Thyroid gland (tissue), 4 donors: ENCODE results near the gene CCDC85C. TPM values are rescaled to one million over a fixed set of nuclear protein-coding genes. Genes with fewer than 3 reads are reported as not detected.

ENCODE experiments used
- DNase-seq, 2 donors: peaks; one replicate each; pipeline ENCODE4 v3.0.0-alpha.2; 2019
- H3K27ac ChIP-seq, 3 donors: fragments of 200-600 bp; sonication (generic); 1 replicate in 2 of 3; 2 replicates in 1 of 3; pipeline ENCODE4 v1.5.1; 2016 to 2019; ENCODE audit warnings: mild to moderate bottlenecking in 1 of 3, moderate library complexity in 1 of 3
- H3K27me3 ChIP-seq: fragments of 200-600 bp; sonication (generic); one replicate; pipeline ENCODE4 v1.5.1; 2019
- H3K36me3 ChIP-seq, 2 donors: fragments of 200-600 bp; sonication (generic); one replicate each; pipeline ENCODE4 v1.5.1; 2016 to 2019
- H3K4me1 ChIP-seq, 2 donors: fragments of 200-600 bp; sonication (generic); one replicate each; pipeline ENCODE4 v1.5.1; 2017 to 2019
- H3K4me3 ChIP-seq, 3 donors: fragments of 200-600 bp; sonication (generic); replicated peaks in 1 of 3; 1 replicate in 2 of 3; 2 replicates in 1 of 3; pipeline ENCODE4 v1.5.1; 2016; ENCODE audit warnings: mild to moderate bottlenecking in 1 of 3
- H3K9me3 ChIP-seq: fragments of 200-600 bp; sonication (generic); one replicate; pipeline ENCODE4 v1.5.1; 2017
- POLR2A ChIP-seq, 2 donors: fragments of 450-650 bp; IDR thresholded peaks; one replicate each; pipeline ENCODE4 v1.6.1; 2017; ENCODE audit warnings: antibody characterized with exemption in 2 of 2, mild to moderate bottlenecking in 2 of 2, moderate library complexity in 1 of 2
- WGBS, 2 donors: methylation state at CpG; one replicate each; pipeline ENCODE4 v1.1.5; 2017; 5-methylcytosine and 5-hydroxymethylcytosine counted together
- intact Hi-C: fragments of 100-400 bp; cut with DNase I; formaldehyde crosslinking; loops from one replicate; pipeline ENCODE4 v1.15.1; 2023
- small RNA-seq: library from RNA; depleted of rRNA; stranded (forward); fragments of <200 nt; gene quantifications from one replicate; pipeline ENCODE3, GENCODE V24; 2016
- total RNA-seq, 4 donors: library from RNA; depleted of rRNA; stranded (reverse); fragments of >200 nt; gene quantifications; one replicate each; pipeline ENCODE4 v1.2.3, GENCODE V29; 2016
- TF ChIP-seq, protein P1 (sequence below), 6 experiments: fragments of 200-600 bp in 3 of 6; fragments of 450-650 bp in 3 of 6; sonication (generic) in 3 of 6; IDR thresholded peaks; one replicate each; pipeline ENCODE4 v1.5.1; 2016 to 2019; ENCODE audit warnings: antibody characterized with exemption in 6 of 6, mild to moderate bottlenecking in 2 of 6, inconsistent platforms in 1 of 6, moderate library complexity in 1 of 6

CCDC85C gene
- total RNA-seq, 4 donors from 2014 or later, result 8.6 to 28.3 (median 17.3) TPM

DNA sequence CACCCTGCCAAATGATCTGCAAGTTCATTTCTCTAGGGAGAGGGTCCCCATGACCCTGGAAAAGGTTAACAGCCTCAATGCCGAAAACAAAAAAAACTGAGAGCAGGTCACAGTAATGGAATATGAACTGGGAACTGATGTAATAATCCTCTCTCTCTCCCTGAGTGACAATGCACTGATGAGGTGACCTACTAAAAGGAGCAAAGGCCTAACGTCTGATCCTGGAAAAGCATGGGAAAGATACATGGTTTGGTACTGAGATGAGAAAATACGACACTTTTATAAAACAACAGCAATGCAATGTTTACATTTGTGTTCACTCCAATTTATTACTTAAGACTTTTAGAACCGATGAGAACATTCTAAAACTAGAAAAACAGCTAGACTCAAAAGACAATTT lies 151.0 kb downstream of the CCDC85C start:
- Histone ChIP-seq H3K4me1 (no peaks in the 10 kb centered on the region), H3K4me3 (no peak overlapping the region), H3K27me3 (no peaks in the 10 kb centered on the region), H3K9me3 (no peaks in the 10 kb centered on the region), H3K27ac (no peak overlapping the region), H3K36me3 (peaks cover 24 to 25% of the 10 kb centered on the region in 2 donors)
- no peak for DNase-seq
- 90 to 91% methylated on average over 4 of the region's 4 CpGs for whole genome bisulfite sequencing, 2 donors
- intact Hi-C loops, result no loop called here
- TF ChIP-seq POLR2A (IDR thresholded peaks at IDR 0.05), result no peak
- TF ChIP-seq, protein P1, sequence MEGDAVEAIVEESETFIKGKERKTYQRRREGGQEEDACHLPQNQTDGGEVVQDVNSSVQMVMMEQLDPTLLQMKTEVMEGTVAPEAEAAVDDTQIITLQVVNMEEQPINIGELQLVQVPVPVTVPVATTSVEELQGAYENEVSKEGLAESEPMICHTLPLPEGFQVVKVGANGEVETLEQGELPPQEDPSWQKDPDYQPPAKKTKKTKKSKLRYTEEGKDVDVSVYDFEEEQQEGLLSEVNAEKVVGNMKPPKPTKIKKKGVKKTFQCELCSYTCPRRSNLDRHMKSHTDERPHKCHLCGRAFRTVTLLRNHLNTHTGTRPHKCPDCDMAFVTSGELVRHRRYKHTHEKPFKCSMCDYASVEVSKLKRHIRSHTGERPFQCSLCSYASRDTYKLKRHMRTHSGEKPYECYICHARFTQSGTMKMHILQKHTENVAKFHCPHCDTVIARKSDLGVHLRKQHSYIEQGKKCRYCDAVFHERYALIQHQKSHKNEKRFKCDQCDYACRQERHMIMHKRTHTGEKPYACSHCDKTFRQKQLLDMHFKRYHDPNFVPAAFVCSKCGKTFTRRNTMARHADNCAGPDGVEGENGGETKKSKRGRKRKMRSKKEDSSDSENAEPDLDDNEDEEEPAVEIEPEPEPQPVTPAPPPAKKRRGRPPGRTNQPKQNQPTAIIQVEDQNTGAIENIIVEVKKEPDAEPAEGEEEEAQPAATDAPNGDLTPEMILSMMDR (IDR thresholded peaks at IDR 0.05), result no peak

DNA sequence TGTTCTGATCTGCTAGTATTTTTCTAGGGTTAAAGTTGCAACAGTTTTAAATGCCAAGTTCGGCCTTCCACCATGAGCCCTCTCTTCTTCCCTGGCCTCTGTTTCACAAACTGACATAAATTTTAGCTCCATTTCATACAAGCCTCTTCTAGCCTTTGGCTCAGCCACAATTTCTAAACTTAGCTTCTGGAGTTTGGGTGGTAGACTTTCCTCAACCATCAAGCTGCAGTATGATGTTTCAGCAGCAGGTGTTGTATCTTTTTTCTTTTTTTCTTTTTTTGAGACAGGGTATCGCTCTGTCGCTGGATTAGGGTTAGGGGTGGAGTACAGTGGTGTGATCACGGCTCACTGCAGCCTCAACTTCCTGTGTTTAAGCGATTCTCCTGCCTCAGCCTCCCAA lies 152.8 kb downstream of the CCDC85C start:
- no peak for TF ChIP-seq POLR2A (IDR thresholded peaks at IDR 0.05)
- TF ChIP-seq, protein P1 (IDR thresholded peaks at IDR 0.05), result no peak
- Histone ChIP-seq H3K9me3 (no peaks in the 10 kb centered on the region), H3K4me3 (no peak overlapping the region), H3K4me1 (no peaks in the 10 kb centered on the region), H3K27ac (no peak overlapping the region), H3K36me3 (peaks cover 15 to 32% of the 10 kb centered on the region in 2 donors), H3K27me3 (no peaks in the 10 kb centered on the region)
- no peak for DNase-seq
- intact Hi-C loops, result no loop called here
- WGBS, 2 donors, result 96% methylated on average over 5 of the region's 5 CpGs

DNA sequence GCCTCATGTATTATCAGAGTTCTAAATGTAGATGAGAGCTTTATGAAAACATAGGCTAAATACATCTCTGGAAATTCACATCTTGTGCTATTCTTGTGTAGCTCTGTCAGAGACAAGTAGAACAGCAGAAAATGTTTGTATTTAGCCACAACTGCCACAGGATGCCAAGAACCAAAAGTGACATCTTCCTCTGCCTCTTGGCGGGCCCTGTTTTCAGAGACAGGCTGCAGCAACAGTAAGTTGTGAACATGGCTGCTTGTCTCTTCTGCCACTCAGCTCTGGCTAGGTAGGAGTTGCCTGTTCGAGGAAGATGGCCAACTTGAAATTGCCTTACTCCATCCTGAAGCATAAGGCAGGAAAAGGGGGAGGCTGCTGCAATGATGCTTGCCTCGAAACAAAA lies 153.7 kb downstream of the CCDC85C start:
- 86 to 98% methylated on average over 3 of the region's 3 CpGs for WGBS, 2 donors

More for the DNA sequence above, 153.7 kb downstream of the CCDC85C start:
- DNase-seq, result no peak
- no peak overlapping the region for H3K4me3 ChIP-seq
- H3K9me3 ChIP-seq, result no peaks in the 10 kb centered on the region
- intact Hi-C loops, result no loop called here
- H3K27me3 ChIP-seq, result no peaks in the 10 kb centered on the region
- TF ChIP-seq POLR2A (IDR thresholded peaks at IDR 0.05), result no peak
- TF ChIP-seq, protein P1 (IDR thresholded peaks at IDR 0.05), result no peak
- peaks cover 15 to 25% of the 10 kb centered on the region in 2 donors for H3K36me3 ChIP-seq
- H3K27ac ChIP-seq, result no peak overlapping the region
- no peaks in the 10 kb centered on the region for H3K4me1 ChIP-seq

Small RNAs within 50 kb of the gene (small RNA-seq; reads per million reads assigned to genes)
- gene RF00019, result not detected

Other genes with a start within 250 kb of the CCDC85C start
- gene SETD3, start 123.3 kb downstream of the CCDC85C start, total RNA-seq, result 100 to 1,000 TPM; 119 to 141 (median 130) TPM
- 10 to 100 TPM; 14.4 to 36.9 (median 24.4) TPM for gene CCNK, start 122.8 kb downstream of the CCDC85C start, total RNA-seq
- gene HHIPL1, start 40.9 kb upstream of the CCDC85C start, total RNA-seq, result 1 to 10 TPM in 3 of 4 donors, under 1 TPM in 1; 0.98 to 2.7 (median 1.1) TPM
- gene CYP46A1, start 80.1 kb upstream of the CCDC85C start, total RNA-seq, result 1 to 10 TPM in 3 of 4 donors, under 1 TPM in 1; 0.54 to 5.2 (median 1.5) TPM
- gene EML1, start 189.2 kb upstream of the CCDC85C start, total RNA-seq, result 10 to 100 TPM; 24.2 to 58.7 (median 37.9) TPM